HG03342 (cell line): ENCODE data around the gene CRB2.
A peak's percentile ranks its signal among the peaks of the same experiment; 100 is the strongest.

ENCODE experiments used
- ATAC-seq: cut with Tn5 transposase; IDR thresholded peaks from one replicate; pipeline ENCODE4 v1.9.1; 2021; ENCODE audit warnings: mild to moderate bottlenecking, moderate library complexity; ENCODE audit not compliant: unreplicated experiment

The CRB2 gene

GRCh38 chr9:123418506-123418905 is 62.5 kb downstream of the CRB2 start:
- ATAC-seq = no peak

- ATAC-seq = no peak
These were observed 63.1 kb downstream of the CRB2 start for GRCh38 chr9:123419091-123419490.

- no peak for ATAC-seq
These were observed 64.0 kb downstream of the CRB2 start for GRCh38 chr9:123419721-123420591.

GRCh38 chr9:123420592-123421111 is 64.7 kb downstream of the CRB2 start:
- ATAC-seq = no peak

GRCh38 chr9:123421186-123421585 is 65.2 kb downstream of the CRB2 start:
- no peak for ATAC-seq

GRCh38 chr9:123421801-123422455 is 65.9 kb downstream of the CRB2 start:
- ATAC-seq = no peak

GRCh38 chr9:123422635-123423310 is 66.8 kb downstream of the CRB2 start:
- ATAC-seq = no peak

- no peak for ATAC-seq
These were observed 67.3 kb downstream of the CRB2 start for GRCh38 chr9:123423311-123423640.

- ATAC-seq = no peak
These were observed 68.1 kb downstream of the CRB2 start for GRCh38 chr9:123424131-123424530.

- ATAC-seq = no peak
These were observed 68.7 kb downstream of the CRB2 start for GRCh38 chr9:123424552-123425225.

GRCh38 chr9:123425261-123425821 is 69.3 kb downstream of the CRB2 start:
- ATAC-seq = no peak

- peak; percentile 13 for ATAC-seq
These were observed 69.9 kb downstream of the CRB2 start for GRCh38 chr9:123425836-123426365.

GRCh38 chr9:123426406-123426805 is 70.4 kb downstream of the CRB2 start:
- ATAC-seq = peak; percentile 75
